K562 (cell line): ENCODE results near the gene TMEM61. TPM values are rescaled to one million over a fixed set of nuclear protein-coding genes. Genes with fewer than 3 reads are reported as not detected.

Experiments used
- CBFA2T3 ChIP-seq: fragments of 450-650 bp; IDR thresholded peaks from 2 replicates; pipeline ENCODE4 v1.6.1; 2017
- CTBP1 ChIP-seq: fragments of 450-650 bp; IDR thresholded peaks from 2 replicates; pipeline ENCODE4 v1.6.1; 2016; ENCODE audit warnings: borderline replicate concordance
- DDX20 ChIP-seq: fragments of 450-650 bp; IDR thresholded peaks from 2 replicates; pipeline ENCODE4 v1.6.1; 2016; ENCODE audit warnings: missing genetic modification characterization, low read depth, mild to moderate bottlenecking, missing compliant biosample characterization, moderate library complexity
- DNMT1 ChIP-seq: fragments of 450-650 bp; IDR thresholded peaks from 2 replicates; pipeline ENCODE4 v1.6.1; 2016; ENCODE audit warnings: antibody characterized with exemption, mild to moderate bottlenecking
- E2F6 ChIP-seq, 2 experiments: IDR thresholded peaks; 2 replicates each; pipeline ENCODE4 v1.6.1; 2011; ENCODE audit warnings: borderline replicate concordance in 1 of 2, control low read depth in 1 of 2, low read depth in 1 of 2, low read length in 1 of 2, mild to moderate bottlenecking in 1 of 2, mixed read lengths in 1 of 2, moderate library complexity in 1 of 2; ENCODE audit not compliant: insufficient read depth in 1 of 2, insufficient read length in 1 of 2, poor library complexity in 1 of 2, severe bottlenecking in 1 of 2; ENCODE audit errors: extremely low read depth in 1 of 2
- FOXK2 ChIP-seq, 2 experiments: fragments of 450-650 bp; IDR thresholded peaks in 1 of 2; conservative IDR thresholded peaks in 1 of 2; 2 replicates each; pipeline ENCODE4 v1.6.1; 2016; ENCODE audit warnings: low read depth in 2 of 2, mild to moderate bottlenecking in 1 of 2
- GMEB1 ChIP-seq: fragments of 250-450 bp; sonication (Bioruptor Pico); IDR thresholded peaks from 2 replicates; pipeline ENCODE4 v1.4.0; 2020; ENCODE audit warnings: mild to moderate bottlenecking
- MIER1 ChIP-seq: fragments of 450-650 bp; IDR thresholded peaks from 2 replicates; pipeline ENCODE4 v1.6.1; 2016; ENCODE audit warnings: antibody characterized with exemption, mild to moderate bottlenecking, low read depth
- NFATC3 ChIP-seq: fragments of 450-650 bp; IDR thresholded peaks from 2 replicates; pipeline ENCODE4 v1.6.1; 2017; ENCODE audit warnings: mild to moderate bottlenecking
- OTX1 ChIP-seq: fragments of 450-650 bp; formaldehyde crosslinking; IDR thresholded peaks from 2 replicates; pipeline ENCODE4 v1.4.0; 2022; ENCODE audit warnings: mild to moderate bottlenecking
- PHTF2 ChIP-seq: fragments of 250-450 bp; sonication (Bioruptor Pico); IDR thresholded peaks from 2 replicates; pipeline ENCODE4 v1.5.0; 2021; ENCODE audit warnings: mild to moderate bottlenecking
- RAD51 ChIP-seq: fragments of 450-650 bp; IDR thresholded peaks from 2 replicates; pipeline ENCODE4 v1.7.1; 2016; ENCODE audit warnings: low read depth, mild to moderate bottlenecking, borderline replicate concordance
- REST ChIP-seq, 2 experiments: fragments of 450-650 bp; formaldehyde crosslinking in 1 of 2; IDR thresholded peaks; 2 replicates each; pipeline versions ENCODE4 v1.4.0 to v1.6.1; 2014 to 2020; ENCODE audit warnings: mild to moderate bottlenecking in 2 of 2, borderline replicate concordance in 1 of 2, low read depth in 1 of 2
- TBL1XR1 ChIP-seq, 2 experiments: IDR thresholded peaks; 2 replicates each; pipeline ENCODE4 v1.6.1; 2012; ENCODE audit warnings: improper control_type of control experiment in 2 of 2, low read length in 2 of 2, mild to moderate bottlenecking in 1 of 2
- ZC3H8 ChIP-seq: fragments of 450-650 bp; IDR thresholded peaks from 2 replicates; pipeline ENCODE4 v1.6.1; 2017
- ZNF263 ChIP-seq: sonication (generic); formaldehyde crosslinking; IDR thresholded peaks from 2 replicates; pipeline ENCODE4 v1.8.0; 2022; ENCODE audit warnings: mild to moderate bottlenecking, missing genetic modification reagents, borderline replicate concordance
- ZNF780A ChIP-seq: fragments of 250-450 bp; sonication (Bioruptor Pico); IDR thresholded peaks from 2 replicates; pipeline ENCODE4 v1.5.0; 2021; ENCODE audit warnings: mild to moderate bottlenecking
- polyA plus RNA-seq, 8 experiments: library from polyadenylated mRNA; depleted of rRNA in 4 of 8; stranded (reverse) in 5 of 8; unstranded in 3 of 8; fragments of >200 nt; fragmentation: Nextera tagmentation in 2 of 8; fragmentation: Illumina TruSeq in 1 of 8; extraction: Ambion mirVana in 2 of 8; extraction: Trizol in 1 of 8; gene quantifications; 2 replicates each; pipeline versions ENCODE4 v1.2.1 to v1.2.3, GENCODE V29; 2011 to 2014; ENCODE audit warnings: inconsistent platforms in 1 of 8, missing spikeins in 1 of 8
- total RNA-seq, 7 experiments: library from RNA; depleted of rRNA in 6 of 7; stranded (reverse); fragments of >200 nt in 6 of 7; fragmentation: Illumina TruSeq in 2 of 7; extraction: Trizol in 2 of 7; gene quantifications; 2 replicates each; pipeline versions ENCODE4 v1.2.1 to v1.2.3, GENCODE V29; 2011 to 2021; ENCODE audit warnings: low replicate concordance in 1 of 7

TMEM61 gene
- total and polyA plus RNA-seq, 9 of the 15 experiments (the other 6 are each of a cell fraction or from before 2014, with no cell fraction given), result not detected

- peak; percentile 80 for TF ChIP-seq REST (IDR thresholded peaks at IDR 0.05; ENCODE audit: borderline replicate concordance)
- TF ChIP-seq REST (CRISPR knock-in tag; IDR thresholded peaks at IDR 0.05; ENCODE audit: low read depth), result no peak
- TF ChIP-seq DNMT1, result peak; percentile 43; the same call in 1 of the 2 replicates
- TF ChIP-seq NFATC3, result no peak
- TF ChIP-seq FOXK2 (conservative IDR thresholded peaks at IDR 0.05 in 1 of 2, IDR thresholded peaks at IDR 0.05 in 1 of 2; ENCODE audit: low read depth in 2 of 2), result 0 out of 4 replicates have a peak, but pooled peaks of 1 of the 2 experiments have one; percentile 33
- no peak for TF ChIP-seq TBL1XR1 (IDR thresholded peaks at IDR 0.05; ENCODE audit: low read length in 2 of 2)
- no peak for TF ChIP-seq PHTF2 (CRISPR knock-in tag)
- no peak for TF ChIP-seq RAD51
- no peak for TF ChIP-seq CBFA2T3
- TF ChIP-seq MIER1, result no peak
- no peak for TF ChIP-seq E2F6 (IDR thresholded peaks at IDR 0.05; ENCODE audit: borderline replicate concordance in 1 of 2, extremely low read depth in 1 of 2, insufficient read depth in 1 of 2, insufficient read length in 1 of 2, low read depth in 1 of 2, low read length in 1 of 2, poor library complexity in 1 of 2, severe bottlenecking in 1 of 2)
- TF ChIP-seq ZC3H8, result no peak
- no peak for TF ChIP-seq GMEB1 (CRISPR knock-in tag)
- no peak for TF ChIP-seq ZNF780A (CRISPR knock-in tag)
- TF ChIP-seq DDX20 (tag), result no peak
- TF ChIP-seq OTX1 (CRISPR knock-in tag), result no peak
- peak; percentile 33; the same call in 1 of the 2 replicates for TF ChIP-seq CTBP1
- TF ChIP-seq ZNF263, result no peak
Measured at GRCh38 chr1:54950369-54951163, 29.9 kb upstream of the TMEM61 start (continued).
